ENCODE results near the gene TRIM67.

DNA sequence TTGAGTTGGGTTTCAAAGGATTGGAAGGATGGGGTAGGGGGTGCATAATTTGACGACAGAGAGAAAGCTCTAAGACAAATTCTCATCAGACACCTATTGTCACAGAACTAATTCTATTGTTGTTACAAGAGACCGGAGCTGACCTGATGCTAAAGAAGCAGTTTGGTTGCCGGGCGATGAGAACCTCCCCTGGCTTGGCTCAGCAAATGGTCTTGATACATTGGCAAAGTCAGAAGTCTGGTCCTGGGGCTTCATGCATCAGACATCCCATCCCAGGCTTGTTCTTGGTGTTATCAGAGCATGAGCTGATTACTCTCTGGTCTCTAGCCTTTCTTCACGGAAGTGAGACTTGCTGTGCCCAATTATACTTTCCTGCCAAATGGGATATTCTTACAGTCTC is 15.4 kb downstream of the TRIM67 start:
- TF ChIP-seq, protein P1, sequence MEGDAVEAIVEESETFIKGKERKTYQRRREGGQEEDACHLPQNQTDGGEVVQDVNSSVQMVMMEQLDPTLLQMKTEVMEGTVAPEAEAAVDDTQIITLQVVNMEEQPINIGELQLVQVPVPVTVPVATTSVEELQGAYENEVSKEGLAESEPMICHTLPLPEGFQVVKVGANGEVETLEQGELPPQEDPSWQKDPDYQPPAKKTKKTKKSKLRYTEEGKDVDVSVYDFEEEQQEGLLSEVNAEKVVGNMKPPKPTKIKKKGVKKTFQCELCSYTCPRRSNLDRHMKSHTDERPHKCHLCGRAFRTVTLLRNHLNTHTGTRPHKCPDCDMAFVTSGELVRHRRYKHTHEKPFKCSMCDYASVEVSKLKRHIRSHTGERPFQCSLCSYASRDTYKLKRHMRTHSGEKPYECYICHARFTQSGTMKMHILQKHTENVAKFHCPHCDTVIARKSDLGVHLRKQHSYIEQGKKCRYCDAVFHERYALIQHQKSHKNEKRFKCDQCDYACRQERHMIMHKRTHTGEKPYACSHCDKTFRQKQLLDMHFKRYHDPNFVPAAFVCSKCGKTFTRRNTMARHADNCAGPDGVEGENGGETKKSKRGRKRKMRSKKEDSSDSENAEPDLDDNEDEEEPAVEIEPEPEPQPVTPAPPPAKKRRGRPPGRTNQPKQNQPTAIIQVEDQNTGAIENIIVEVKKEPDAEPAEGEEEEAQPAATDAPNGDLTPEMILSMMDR (conservative IDR thresholded peaks at IDR 0.05; ENCODE audit: low read depth, low read length), result no peak
- TF ChIP-seq EZH2 (IDR thresholded peaks at IDR 0.05; ENCODE audit: borderline replicate concordance, low read depth, low read length, poor library complexity, severe bottlenecking), result no peak

Data from A673 (cell line).